AG10803 (cell line): Measurements from ENCODE around the gene SSH2.
A peak's percentile ranks its signal among the peaks of the same experiment; 100 is the strongest.
"Not testable (repeated sequence)": the region's sequence is repeated elsewhere in the genome, so short reads cannot be mapped to it uniquely, and the experiment has no call there.

Experiments
- DNase-seq: peaks from one replicate; pipeline ENCODE4 v3.0.0; 2010; ENCODE audit warnings: low read depth
- H3K4me3 ChIP-seq: 2 replicates; pipeline ENCODE4 v1.5.1; 2011; ENCODE audit warnings: mild to moderate bottlenecking, low read length, control low read depth
- TF ChIP-seq, protein P1 (sequence below): conservative IDR thresholded peaks from 2 replicates; pipeline ENCODE4 v1.5.1; 2011; ENCODE audit warnings: mild to moderate bottlenecking, low read length, control low read depth, inconsistent platforms

The SSH2 gene

DNA sequence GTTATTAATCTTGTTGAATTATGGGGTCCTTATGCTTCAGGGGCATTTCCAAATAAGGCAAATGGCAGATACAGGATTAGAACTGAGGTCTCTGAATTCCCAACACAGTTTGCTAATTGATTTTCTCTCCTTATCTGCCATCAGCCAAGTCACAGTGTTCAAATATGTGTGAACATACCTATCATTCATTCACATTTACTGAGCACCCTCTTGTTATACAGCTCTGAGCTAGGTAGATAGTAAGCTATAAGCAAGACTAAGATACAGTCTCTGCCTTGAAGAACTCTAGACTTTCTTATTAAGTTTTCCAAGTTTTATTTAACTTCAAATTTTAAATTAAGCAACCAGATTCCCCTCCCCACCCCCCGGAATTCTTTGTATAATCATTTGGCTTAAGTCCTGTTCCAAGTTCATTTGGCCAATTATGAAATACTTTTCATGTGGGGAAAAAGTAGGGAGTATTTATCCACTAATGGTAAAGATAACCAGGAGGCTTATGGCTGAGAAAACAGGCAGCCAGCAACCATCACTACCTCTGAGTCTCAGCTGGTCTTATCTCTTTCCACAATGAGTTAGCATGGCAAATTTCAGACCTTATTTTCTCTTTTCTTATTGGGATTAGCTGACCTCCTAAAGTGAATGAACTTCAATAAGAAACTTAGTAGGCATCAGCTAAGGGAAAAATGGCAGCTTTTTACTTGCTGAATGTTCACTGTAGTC lies 275.9 kb downstream of the SSH2 start:
- TF ChIP-seq, protein P1, sequence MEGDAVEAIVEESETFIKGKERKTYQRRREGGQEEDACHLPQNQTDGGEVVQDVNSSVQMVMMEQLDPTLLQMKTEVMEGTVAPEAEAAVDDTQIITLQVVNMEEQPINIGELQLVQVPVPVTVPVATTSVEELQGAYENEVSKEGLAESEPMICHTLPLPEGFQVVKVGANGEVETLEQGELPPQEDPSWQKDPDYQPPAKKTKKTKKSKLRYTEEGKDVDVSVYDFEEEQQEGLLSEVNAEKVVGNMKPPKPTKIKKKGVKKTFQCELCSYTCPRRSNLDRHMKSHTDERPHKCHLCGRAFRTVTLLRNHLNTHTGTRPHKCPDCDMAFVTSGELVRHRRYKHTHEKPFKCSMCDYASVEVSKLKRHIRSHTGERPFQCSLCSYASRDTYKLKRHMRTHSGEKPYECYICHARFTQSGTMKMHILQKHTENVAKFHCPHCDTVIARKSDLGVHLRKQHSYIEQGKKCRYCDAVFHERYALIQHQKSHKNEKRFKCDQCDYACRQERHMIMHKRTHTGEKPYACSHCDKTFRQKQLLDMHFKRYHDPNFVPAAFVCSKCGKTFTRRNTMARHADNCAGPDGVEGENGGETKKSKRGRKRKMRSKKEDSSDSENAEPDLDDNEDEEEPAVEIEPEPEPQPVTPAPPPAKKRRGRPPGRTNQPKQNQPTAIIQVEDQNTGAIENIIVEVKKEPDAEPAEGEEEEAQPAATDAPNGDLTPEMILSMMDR = no peak
- H3K4me3 ChIP-seq = no peak overlapping the region
- DNase-seq = no peak

DNA sequence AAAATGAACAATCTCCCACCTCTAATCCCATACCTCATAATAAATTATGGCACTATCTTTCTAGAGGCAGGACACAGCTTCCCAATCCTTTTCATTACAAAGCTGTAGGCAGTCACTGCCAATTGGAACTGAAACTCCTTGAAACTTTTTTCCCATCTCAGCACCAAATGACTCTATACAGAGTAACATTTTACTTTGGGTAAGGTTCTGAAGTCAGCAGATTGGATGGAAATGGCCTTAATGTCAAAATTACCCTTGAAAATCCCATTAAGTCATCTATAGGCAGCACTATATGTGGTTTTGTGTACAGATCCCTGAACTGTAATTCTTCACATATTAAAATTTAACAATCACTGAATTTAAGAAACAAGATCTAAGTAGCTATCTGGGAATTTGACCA lies 277.1 kb downstream of the SSH2 start:
- TF ChIP-seq, protein P1 = no peak
- no peak overlapping the region for H3K4me3 ChIP-seq
- no peak for DNase-seq

DNA sequence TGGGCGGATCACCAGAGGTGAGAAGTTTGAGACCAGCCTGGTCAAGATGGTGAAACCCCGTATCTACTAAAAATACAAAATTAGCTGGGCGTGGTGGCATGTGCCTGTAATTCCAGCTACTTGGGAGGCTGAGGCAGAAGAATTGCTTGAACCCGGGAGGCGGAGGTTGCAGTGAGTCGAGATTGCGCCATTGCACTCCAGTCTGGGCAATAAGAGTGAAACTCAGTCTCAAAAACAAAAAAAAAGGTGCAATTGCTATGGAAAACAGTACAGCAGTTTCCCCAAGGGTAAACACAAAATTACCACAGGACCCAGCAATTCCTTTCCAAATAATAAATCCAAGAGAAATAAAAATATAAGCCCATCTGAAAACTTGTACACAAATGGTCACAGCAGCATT lies 278.1 kb downstream of the SSH2 start:
- DNase-seq = not testable (repeated sequence)

DNA sequence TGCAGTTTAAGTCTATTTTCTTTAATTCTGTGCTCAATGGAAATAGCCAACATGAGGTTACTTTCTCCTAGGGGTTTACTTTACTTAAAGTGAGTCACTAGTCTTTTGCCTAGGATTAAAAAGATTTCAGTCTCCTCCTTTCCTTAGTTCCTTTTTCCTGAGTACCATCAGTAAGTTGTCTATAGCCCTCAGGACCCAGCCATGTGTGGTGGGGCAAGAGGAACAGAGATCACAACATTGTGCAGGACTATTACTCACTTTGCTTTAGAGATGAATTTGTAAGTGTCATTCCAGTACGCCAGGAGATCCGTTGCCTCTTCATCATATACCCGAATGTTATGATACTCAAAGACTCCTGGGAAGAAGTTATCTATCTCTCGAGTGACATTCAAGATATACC lies 279.6 kb downstream of the SSH2 start:
- DNase-seq = no peak
- no peak overlapping the region for H3K4me3 ChIP-seq
- TF ChIP-seq, protein P1 = no peak

More for the DNA sequence above, 278.1 kb downstream of the SSH2 start:
- H3K4me3 ChIP-seq = not testable (repeated sequence)

DNA sequence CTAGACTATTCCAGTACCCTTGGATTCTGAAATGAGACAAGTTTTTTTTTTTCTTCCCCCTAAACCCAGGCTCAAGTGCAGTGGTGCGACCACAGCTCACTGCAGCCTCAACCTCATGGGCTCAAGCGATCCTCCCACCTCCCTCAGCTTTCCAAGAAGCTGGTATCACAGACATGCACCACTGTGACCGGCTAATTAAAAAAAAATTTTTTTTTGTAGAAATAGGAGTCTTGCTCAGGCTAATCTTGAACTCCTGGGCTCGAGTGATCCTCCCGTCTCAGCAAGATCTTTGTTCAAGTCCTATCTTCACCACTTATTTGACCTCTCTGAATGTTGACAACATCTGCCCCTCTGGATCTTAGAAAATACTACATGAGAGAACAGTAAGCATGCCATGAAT lies 280.7 kb downstream of the SSH2 start:
- no peak overlapping the region for H3K4me3 ChIP-seq
- no peak for DNase-seq
- TF ChIP-seq, protein P1 = no peak

DNA sequence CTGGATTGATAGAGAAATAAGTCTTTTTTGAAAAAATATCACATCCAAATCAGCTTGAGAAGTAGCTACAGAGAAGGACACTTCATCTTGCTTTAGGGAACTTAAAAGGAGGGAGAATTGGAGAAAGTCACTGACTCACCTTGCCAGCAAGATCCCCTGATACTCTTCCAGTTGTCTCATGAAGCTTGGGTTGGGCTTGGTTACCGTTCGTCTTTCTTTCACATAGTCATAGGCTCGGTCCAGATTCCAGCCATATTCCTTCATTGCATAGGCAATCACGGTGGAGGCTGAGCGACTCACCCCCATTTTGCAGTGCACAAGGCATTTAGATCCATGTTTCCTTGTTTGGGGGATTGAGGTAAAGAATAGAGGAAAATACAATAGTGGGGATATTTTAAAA lies 282.0 kb downstream of the SSH2 start:
- TF ChIP-seq, protein P1 = no peak
- DNase-seq = no peak
- no peak overlapping the region for H3K4me3 ChIP-seq

DNA sequence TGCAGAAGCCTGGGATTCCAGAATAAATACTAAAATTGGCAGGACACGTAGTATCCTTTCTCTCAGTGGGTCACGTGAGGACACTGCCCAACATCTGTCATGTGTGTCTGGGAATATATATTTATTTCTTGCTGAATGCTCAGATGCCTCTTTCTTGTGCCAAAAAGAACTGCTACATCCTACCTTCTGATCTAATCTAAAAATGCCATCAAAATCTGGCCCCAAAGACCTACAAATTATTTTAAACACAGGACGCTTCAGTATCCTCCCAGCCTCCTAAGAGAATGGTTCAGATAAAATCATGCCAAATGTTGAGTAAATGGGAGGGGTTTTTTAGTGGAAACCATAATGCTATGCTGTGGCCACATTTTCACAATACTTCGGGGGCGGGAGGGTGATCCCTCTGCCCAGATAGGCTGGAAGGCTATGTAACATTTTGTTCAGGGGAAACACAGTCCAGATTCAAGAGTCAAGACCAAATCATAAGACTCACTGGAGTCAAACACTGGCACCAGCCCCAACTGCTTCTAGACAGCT lies 284.4 kb downstream of the SSH2 start:
- TF ChIP-seq, protein P1 = no peak
- H3K4me3 ChIP-seq = no peak overlapping the region; the same call in 1 of the 2 replicates
- DNase-seq = peak; percentile 94
